ENCODE data around the gene NOTCH4.
A peak's percentile ranks its signal among the peaks of the same experiment; 100 is the strongest.

NOTCH4 gene

DNA sequence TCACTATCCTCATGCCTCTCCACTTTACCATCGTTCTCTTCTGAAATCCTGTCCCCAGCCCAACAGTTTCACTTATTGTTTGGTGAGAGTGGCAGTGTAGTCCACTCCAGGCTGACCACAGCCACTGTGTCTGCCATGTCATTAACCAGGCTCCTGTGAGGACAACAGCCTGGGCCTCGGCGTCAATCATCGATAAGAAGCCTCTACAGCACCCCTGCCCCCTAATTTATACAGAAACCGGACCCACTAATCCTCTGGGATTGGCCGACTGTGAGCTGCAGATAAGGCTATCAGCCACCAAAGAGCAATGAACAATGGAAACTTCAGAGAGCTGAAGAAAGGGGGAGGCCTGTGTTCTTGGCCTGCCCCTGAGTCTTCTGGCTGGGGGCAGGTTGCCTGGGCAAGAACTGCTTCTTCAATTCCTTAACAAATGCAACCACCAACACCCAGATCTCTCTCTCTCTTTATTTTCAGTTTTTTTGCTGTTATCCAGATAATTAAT, 56.1 kb downstream of the NOTCH4 start:
- no peak for DNase-seq (ENCODE audit: low read depth in 2 of 3, low spot score in 2 of 3)

DNA sequence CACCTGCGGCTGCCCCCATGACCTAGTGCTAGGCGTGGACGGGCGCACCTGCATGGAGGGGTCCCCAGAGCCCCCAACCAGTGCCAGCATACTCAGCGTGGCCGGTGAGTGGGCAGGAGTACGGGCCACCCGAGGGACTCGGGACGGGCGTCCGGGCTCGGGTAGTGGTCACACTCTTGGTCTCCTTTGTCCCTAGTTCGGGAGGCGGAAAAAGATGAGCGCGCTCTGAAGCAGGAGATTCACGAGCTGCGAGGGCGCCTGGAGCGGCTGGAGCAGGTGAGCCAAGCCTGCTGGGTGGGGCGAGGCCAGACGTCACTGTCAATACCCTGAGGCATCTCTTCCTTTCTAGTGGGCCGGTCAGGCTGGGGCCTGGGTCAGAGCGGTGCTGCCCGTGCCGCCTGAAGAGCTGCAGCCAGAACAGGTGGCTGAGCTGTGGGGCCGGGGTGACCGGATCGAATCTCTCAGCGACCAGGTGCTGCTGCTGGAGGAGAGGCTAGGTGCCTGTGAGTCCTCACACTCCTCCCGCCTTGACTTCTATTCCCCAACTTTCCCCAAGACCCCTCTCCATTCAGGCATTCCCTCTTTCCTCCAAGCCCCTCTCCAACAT, 56.6 kb downstream of the NOTCH4 start:
- no peak for DNase-seq (ENCODE audit: low read depth in 2 of 3, low spot score in 2 of 3)

DNA sequence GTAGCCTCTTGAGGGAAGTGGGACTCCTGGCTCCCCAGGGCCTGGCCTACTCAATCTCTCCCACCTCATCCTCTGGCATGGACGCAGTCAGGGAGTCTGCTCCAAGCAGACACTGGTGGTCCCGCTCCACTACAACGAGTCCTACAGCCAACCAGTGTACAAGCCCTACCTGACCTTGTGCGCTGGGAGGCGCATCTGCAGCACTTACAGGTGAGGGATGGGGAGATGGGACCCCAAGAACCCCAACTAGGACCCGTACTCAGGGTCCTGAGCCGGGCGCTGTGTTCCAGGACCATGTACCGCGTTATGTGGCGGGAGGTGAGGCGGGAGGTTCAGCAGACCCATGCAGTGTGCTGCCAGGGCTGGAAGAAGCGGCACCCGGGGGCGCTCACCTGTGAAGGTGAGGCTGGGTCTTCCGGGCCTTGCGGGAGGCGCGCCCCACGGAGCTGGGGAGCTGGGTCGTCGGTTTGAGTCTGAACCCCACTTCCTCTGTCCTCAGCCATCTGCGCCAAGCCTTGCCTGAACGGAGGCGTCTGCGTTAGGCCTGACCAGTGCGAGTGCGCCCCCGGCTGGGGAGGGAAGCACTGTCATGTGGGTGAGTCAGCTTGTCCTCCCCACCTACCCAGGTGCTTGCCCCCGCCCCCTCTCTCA, 57.3 kb downstream of the NOTCH4 start:
- no peak for DNase-seq (ENCODE audit: low read depth in 2 of 3, low spot score in 2 of 3)

- DNase-seq (ENCODE audit: low read depth in 2 of 3, low spot score in 2 of 3), result no peak
Observed at GRCh38 chr6:32164295-32164694, 59.6 kb downstream of the NOTCH4 start, which contains the start of gene EGFL8. TSS of gene EGFL8 (plus strand) at chr6:32164595. CDS start at chr6:32166166, 1,571 bp downstream.

DNA sequence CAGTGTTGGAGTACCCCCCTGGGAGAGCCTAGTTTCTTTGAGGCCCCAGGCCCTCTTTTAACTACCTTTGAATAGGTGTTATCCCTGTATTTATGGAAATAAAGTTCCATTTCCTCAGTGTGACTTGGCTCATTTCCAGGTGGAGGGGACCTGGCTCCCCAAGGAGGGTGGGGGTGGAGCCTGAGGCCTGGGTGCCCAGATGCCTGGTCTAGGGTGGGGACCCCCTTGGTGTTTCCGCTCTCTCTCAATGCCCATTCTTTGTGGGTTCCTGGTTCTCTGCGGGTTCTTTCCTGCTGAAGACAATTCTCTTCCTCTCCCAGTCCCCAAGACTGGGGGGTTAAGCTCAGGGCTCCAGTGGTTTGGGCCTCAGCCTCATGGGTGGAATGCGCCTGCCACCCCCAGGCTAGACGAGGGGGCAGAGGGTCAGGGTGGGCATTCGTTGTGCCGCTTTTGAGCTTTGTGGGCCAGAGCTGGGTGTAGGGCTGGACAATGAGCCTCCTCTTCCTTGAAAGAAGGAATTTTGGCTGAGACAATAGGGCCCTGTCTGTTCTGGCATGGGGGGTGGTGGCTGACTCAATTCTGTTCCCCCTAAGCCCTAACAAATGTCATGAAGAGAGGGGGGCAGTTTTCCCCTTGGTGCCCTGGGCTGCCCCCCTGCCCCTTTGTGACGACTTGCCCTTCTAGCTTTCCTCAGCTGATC, 60.2 kb downstream of the NOTCH4 start:
- DNase-seq (ENCODE audit: low read depth in 2 of 3, low spot score in 2 of 3), result no peak

- DNase-seq (ENCODE audit: low read depth in 2 of 3, low spot score in 2 of 3), result no peak
Observed at GRCh38 chr6:32158052-32158451, 65.8 kb downstream of the NOTCH4 start.

- DNase-seq (ENCODE audit: low read depth in 2 of 3, low spot score in 2 of 3), result no peak
Observed at GRCh38 chr6:32156891-32157290, 67.0 kb downstream of the NOTCH4 start.

DNA sequence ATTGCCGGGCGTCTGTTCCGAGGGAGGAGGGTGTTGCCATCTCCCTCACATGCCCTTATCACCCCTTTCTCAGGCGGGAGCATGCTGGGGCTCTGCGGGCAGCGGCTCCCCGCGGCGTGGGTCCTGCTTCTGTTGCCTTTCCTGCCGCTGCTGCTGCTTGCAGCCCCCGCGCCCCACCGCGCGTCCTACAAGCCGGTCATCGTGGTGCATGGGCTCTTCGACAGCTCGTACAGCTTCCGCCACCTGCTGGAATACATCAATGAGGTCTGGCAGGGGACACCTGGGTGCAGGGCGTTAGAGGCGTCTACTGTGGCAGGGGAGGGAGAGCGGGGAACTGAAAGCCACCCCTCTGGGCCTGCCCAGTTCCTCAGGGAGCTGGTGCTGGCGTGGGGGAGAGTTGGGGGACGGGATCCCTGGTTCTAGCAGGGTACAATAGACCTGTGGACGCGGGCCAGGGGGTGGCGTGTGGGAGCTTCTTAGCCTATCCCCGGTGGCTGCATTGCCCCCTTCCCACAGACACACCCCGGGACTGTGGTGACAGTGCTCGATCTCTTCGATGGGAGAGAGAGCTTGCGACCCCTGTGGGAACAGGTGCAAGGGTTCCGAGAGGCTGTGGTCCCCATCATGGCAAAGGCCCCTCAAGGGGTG, 69.2 kb downstream of the NOTCH4 start:
- DNase-seq (ENCODE audit: low read depth in 2 of 3, low spot score in 2 of 3), result peak in 1 of 3 experiments; percentile 33

- DNase-seq (ENCODE audit: low read depth in 2 of 3, low spot score in 2 of 3), result peak; percentile 73 to 76 (median 75)
Observed at GRCh38 chr6:32153564-32154513, 70.0 kb downstream of the NOTCH4 start, which contains the start of gene PPT2. TSS of gene PPT2 (plus strand) at chr6:32154141. CDS start at chr6:32154595, 454 bp downstream.

GRCh38 chr6:32152769-32153563, 70.9 kb downstream of the NOTCH4 start:
- no peak for DNase-seq (ENCODE audit: low read depth in 2 of 3, low spot score in 2 of 3)

DNA sequence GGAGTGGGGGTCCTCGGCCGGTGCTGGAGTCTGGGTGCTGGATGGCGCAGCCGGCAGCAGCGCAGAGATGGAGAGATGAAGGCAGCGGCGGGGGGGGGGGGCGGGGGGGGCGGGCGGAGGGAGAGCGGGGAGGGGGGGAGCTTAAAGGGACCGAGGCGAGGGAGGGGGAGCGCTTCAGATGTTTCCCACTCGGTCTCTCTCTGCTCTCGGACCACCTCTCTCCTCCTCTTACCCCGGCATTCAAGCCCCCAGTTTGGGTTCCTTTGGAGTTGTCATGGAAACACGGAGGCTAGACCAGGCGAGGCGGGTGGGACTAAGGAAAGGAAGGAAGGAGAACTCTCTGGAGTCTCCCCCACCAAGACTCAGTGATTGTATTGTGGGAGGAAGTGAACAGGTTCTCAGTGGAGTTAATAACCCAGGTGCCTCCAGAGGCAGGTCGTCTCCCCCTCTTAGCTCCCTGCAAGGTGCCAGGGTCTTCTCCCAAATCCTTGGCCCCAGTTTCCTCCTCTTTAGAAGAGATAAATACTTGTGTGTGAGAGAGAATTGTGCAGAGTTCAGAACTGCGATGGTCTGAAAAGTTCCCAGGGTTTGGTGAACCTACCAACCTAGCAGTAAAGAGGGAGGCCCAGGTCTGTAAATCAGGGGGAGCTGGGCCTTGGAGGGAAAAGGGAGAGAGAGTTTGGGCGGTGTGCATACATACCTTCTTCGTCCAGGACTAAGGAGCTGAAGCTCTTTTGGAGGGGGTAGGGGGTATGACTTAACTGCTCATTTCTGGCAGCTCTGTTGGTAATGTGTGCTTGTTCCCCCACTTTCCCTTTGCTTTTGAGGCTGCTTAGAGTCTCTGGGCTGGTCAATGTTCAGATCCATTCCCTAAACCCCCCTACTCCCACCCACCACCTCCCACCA, 71.8 kb downstream of the NOTCH4 start, which contains the start of gene PRRT1:
PRRT1 (minus strand) TSS at position 77 of the 906 bp plus-strand sequence. CDS start 112 bp downstream, outside the sequence.
- no peak for DNase-seq (ENCODE audit: low read depth in 2 of 3, low spot score in 2 of 3)

- DNase-seq (ENCODE audit: low read depth in 2 of 3, low spot score in 2 of 3), result no peak
Observed at GRCh38 chr6:32151181-32151862, 72.5 kb downstream of the NOTCH4 start.

GRCh38 chr6:32149932-32150870, 73.7 kb downstream of the NOTCH4 start:
- no peak for DNase-seq (ENCODE audit: low read depth in 2 of 3, low spot score in 2 of 3)

DNA sequence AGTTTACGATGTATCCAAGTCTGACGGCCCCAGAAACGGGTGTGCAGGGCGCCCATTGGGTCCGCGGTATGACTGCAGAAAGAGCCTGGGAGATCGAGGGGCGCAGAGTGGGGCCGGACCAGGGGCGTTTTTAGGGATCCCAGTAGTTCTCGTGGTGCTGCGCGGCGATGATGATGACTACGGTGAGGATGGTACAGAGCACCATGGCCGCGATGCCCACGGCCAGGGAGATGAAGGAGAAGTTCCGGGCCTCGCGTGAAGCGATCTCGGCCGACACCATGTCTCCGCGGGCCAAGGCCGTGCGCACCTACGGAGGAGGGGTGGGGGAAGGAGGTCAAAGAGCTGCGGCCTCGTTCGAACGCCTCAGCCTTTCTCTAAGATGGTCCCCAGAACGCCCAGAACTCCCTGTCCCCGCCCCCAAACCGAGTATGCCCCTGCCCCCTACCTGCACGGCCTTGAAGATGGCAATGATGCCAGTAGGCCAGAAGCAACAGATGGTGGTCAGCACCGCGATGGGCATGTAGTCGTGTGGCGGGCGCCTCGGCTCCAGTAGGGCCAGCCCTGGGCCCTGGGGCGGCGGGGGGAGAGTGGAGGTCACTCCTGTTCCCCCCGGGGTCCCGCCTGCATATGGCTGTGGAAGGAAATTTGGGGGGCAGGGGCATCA, 74.6 kb downstream of the NOTCH4 start:
- DNase-seq (ENCODE audit: low read depth in 2 of 3, low spot score in 2 of 3), result no peak

DNA sequence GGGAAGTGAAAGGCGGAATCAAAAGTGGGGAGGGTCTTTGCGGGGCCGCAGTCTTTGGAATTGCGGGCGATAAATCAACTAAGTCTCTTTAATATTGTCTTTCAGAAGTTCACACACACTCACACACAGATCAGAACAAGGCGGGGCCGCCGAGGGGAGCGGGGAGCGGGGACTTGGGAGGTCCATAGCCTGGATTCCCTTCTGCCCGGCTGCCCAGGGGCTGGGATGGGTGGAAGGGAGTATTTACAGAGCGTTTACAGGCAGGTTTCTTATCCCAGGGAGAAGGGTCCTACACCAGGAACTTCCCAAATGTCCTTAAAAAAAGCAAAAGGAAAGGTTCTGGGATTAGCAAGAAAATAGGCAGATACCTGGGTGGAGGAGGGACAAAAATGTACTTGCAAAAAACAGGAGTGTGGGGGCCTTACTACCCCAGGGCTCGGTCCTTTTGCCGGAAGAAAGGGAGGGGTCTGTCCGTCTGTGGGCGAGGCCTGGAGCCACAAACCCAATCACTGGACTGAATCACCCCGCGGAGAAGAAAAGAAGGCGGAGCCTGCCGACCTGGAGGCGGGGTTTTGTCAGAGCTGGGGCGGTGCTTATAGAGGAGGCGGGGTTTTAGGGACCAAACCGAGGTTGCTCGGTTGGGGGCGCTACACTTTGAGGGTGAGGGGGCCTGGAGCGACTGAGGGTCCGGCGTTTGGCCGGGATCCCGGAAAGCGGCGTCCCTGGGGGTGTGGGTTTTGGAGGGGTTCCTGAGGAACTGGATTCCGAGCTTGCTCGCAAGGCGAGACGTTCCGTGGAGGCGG, 75.4 kb downstream of the NOTCH4 start:
- peak; percentile 31 to 59 (median 46) for DNase-seq (ENCODE audit: low read depth in 2 of 3, low spot score in 2 of 3)

Measured in activated CD8-positive, alpha-beta memory T cell treated with anti-CD3 and anti-CD28 coated beads for 48 hours (primary cell).